HepG2 (cell line): ENCODE results near the gene SEC14L1. TPM values are rescaled to one million over a fixed set of nuclear protein-coding genes. Genes with fewer than 3 reads are reported as not detected.
A peak's percentile ranks its signal among the peaks of the same experiment; 100 is the strongest.

ENCODE experiments used
- AKAP8 ChIP-seq: sonication (generic); formaldehyde crosslinking; IDR thresholded peaks from 2 replicates; pipeline ENCODE4 v1.5.1; 2020; ENCODE audit warnings: mild to moderate bottlenecking, missing genetic modification reagents
- ARID3A ChIP-seq: IDR thresholded peaks from 2 replicates; pipeline ENCODE4 v1.6.1; 2012; ENCODE audit warnings: low read depth, low read length, improper control_type of control experiment
- CCAR2 ChIP-seq: fragments of 200-400 bp; formaldehyde crosslinking; optimal IDR thresholded peaks from 2 replicates; pipeline ENCODE3; 2018; ENCODE audit warnings: low read depth, mild to moderate bottlenecking, low read length, moderate library complexity
- CENPX ChIP-seq: sonication (generic); formaldehyde crosslinking; IDR thresholded peaks from 2 replicates; pipeline ENCODE4 v1.9.0; 2021; ENCODE audit warnings: mild to moderate bottlenecking, missing genetic modification reagents, moderate library complexity
- HOXA5 ChIP-seq: sonication (generic); formaldehyde crosslinking; IDR thresholded peaks from 2 replicates; pipeline ENCODE4 v1.4.0; 2020; ENCODE audit warnings: missing genetic modification reagents
- ISL2 ChIP-seq: sonication (generic); formaldehyde crosslinking; IDR thresholded peaks from 2 replicates; pipeline ENCODE4 v1.5.0; 2020; ENCODE audit warnings: missing genetic modification reagents
- ISX ChIP-seq: sonication (generic); formaldehyde crosslinking; conservative IDR thresholded peaks from 2 replicates; pipeline ENCODE4 v1.5.0; 2020; ENCODE audit warnings: missing genetic modification reagents
- KLF13 ChIP-seq: sonication (generic); formaldehyde crosslinking; IDR thresholded peaks from 2 replicates; pipeline ENCODE4 v1.4.0; 2020; ENCODE audit warnings: mild to moderate bottlenecking, missing genetic modification reagents
- PAF1 ChIP-seq: IDR thresholded peaks from 2 replicates; pipeline ENCODE4 v1.6.1; 2016; ENCODE audit warnings: missing genetic modification reagents, missing compliant biosample characterization
- SRSF4 ChIP-seq: fragments of 200-400 bp; formaldehyde crosslinking; IDR thresholded peaks from one replicate; pipeline ENCODE4 v1.6.1; 2018; ENCODE audit warnings: mild to moderate bottlenecking, low read depth, low read length, moderate library complexity; ENCODE audit not compliant: poor library complexity, severe bottlenecking
- TBL1XR1 ChIP-seq: fragments of 150-350 bp; IDR thresholded peaks from 2 replicates; pipeline ENCODE4 v1.6.1; 2014; ENCODE audit warnings: borderline replicate concordance, low read length; ENCODE audit not compliant: partially characterized antibody
- TOPORS ChIP-seq: sonication (generic); formaldehyde crosslinking; IDR thresholded peaks from 2 replicates; pipeline ENCODE4 v1.8.0; 2023; ENCODE audit warnings: mild to moderate bottlenecking, missing genetic modification reagents
- TRAFD1 ChIP-seq: sonication (generic); formaldehyde crosslinking; IDR thresholded peaks from 2 replicates; pipeline ENCODE4 v1.5.1; 2020; ENCODE audit warnings: missing genetic modification reagents, mild to moderate bottlenecking, borderline replicate concordance
- ZNF251 ChIP-seq: sonication (generic); formaldehyde crosslinking; IDR thresholded peaks from 2 replicates; pipeline ENCODE4 v1.9.0; 2021; ENCODE audit warnings: mild to moderate bottlenecking, missing genetic modification reagents
- ZNF274 ChIP-seq: sonication (generic); formaldehyde crosslinking; IDR thresholded peaks from 2 replicates; pipeline ENCODE4 v1.5.1; 2020; ENCODE audit warnings: mild to moderate bottlenecking, missing genetic modification reagents
- ZNF468 ChIP-seq: sonication (generic); formaldehyde crosslinking; IDR thresholded peaks from 2 replicates; pipeline ENCODE4 v1.8.0; 2022; ENCODE audit warnings: mild to moderate bottlenecking, moderate library complexity, missing genetic modification reagents
- ZNF878 ChIP-seq: sonication (generic); formaldehyde crosslinking; IDR thresholded peaks from 2 replicates; pipeline ENCODE4 v1.8.1; 2023; ENCODE audit warnings: mild to moderate bottlenecking, missing genetic modification reagents, moderate library complexity
- ZUFSP ChIP-seq: sonication (generic); formaldehyde crosslinking; IDR thresholded peaks from 2 replicates; pipeline ENCODE4 v1.9.0; 2021; ENCODE audit warnings: missing genetic modification reagents, mild to moderate bottlenecking, borderline replicate concordance
- polyA plus RNA-seq, 8 experiments: library from polyadenylated mRNA; depleted of rRNA in 3 of 8; stranded (reverse) in 7 of 8; unstranded in 1 of 8; fragments of >200 nt; fragmentation: Illumina TruSeq in 4 of 8; extraction: Trizol in 4 of 8; gene quantifications; 2 replicates each; pipeline versions ENCODE4 v1.2.1 to v1.2.3, GENCODE V29; 2011 to 2016; ENCODE audit warnings: low read depth in 4 of 8, missing spikeins in 1 of 8, mixed read lengths in 1 of 8; ENCODE audit not compliant: insufficient read depth in 1 of 8
- total RNA-seq, 5 experiments: library from RNA; depleted of rRNA; stranded (reverse); fragments of >200 nt; fragmentation: Illumina TruSeq; extraction: Trizol; gene quantifications; 2 replicates each; pipeline ENCODE4 v1.2.3, GENCODE V29; 2016; ENCODE audit warnings: low read depth in 1 of 5
- TF ChIP-seq, protein P1 (sequence below): sonication (generic); formaldehyde crosslinking; IDR thresholded peaks from 2 replicates; pipeline ENCODE4 v1.4.0; 2020; ENCODE audit warnings: low read depth, mild to moderate bottlenecking, missing genetic modification reagents
- TF ChIP-seq, protein P2 (sequence below): IDR thresholded peaks from 2 replicates; pipeline ENCODE4 v1.6.1; 2012; ENCODE audit warnings: low read length, improper control_type of control experiment

Gene SEC14L1
- total and polyA plus RNA-seq, 2 of the 13 experiments (the other 11 are each of a cell fraction or from before 2014, with no cell fraction given), result 26.3 to 43.9 TPM

DNA sequence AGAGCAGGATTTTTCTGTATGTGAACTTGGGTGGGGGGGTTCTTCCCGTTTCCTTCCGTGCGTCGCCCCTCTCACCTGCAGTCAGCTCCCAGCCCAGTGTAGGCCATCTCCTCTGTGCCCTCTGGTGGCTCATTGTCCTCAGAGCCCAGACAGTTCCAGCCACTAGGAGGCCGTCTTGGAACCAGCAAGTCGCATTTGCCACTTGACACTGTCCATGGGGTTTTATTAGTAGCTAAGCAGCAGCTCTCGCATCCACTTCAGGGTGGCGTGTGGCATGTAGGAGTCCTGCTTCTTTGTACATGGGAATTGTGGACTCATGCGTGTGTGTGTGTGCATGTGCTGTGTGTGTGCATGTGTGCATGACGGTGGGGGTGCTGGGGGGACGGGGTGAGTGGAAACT, 74.0 kb downstream of the SEC14L1 start (continued):
- no peak for TF ChIP-seq PAF1 (CRISPR knock-in tag)
- 0 out of 2 replicates have a peak, but pooled peaks have one; percentile 23 for TF ChIP-seq ZNF274 (CRISPR knock-in tag)
- no peak for TF ChIP-seq TBL1XR1
- TF ChIP-seq ARID3A, result no peak
- no peak for TF ChIP-seq ZNF468
- no peak for TF ChIP-seq ISL2
- TF ChIP-seq ISX, result no peak
- no peak for TF ChIP-seq KLF13 (CRISPR knock-in tag)
- TF ChIP-seq TRAFD1, result no peak
- no peak for TF ChIP-seq TOPORS
- no peak for TF ChIP-seq ZNF878 (CRISPR knock-in tag)
- TF ChIP-seq CENPX (CRISPR knock-in tag), result no peak
- TF ChIP-seq ZUFSP (CRISPR knock-in tag), result no peak
- no peak for TF ChIP-seq SRSF4
- no peak for TF ChIP-seq ZNF251 (CRISPR knock-in tag)
- TF ChIP-seq AKAP8 (CRISPR knock-in tag), result no peak
- TF ChIP-seq, protein P1, sequence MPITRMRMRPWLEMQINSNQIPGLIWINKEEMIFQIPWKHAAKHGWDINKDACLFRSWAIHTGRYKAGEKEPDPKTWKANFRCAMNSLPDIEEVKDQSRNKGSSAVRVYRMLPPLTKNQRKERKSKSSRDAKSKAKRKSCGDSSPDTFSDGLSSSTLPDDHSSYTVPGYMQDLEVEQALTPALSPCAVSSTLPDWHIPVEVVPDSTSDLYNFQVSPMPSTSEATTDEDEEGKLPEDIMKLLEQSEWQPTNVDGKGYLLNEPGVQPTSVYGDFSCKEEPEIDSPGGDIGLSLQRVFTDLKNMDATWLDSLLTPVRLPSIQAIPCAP (CRISPR knock-in tag), result no peak
- no peak for TF ChIP-seq CCAR2
- TF ChIP-seq, protein P2, sequence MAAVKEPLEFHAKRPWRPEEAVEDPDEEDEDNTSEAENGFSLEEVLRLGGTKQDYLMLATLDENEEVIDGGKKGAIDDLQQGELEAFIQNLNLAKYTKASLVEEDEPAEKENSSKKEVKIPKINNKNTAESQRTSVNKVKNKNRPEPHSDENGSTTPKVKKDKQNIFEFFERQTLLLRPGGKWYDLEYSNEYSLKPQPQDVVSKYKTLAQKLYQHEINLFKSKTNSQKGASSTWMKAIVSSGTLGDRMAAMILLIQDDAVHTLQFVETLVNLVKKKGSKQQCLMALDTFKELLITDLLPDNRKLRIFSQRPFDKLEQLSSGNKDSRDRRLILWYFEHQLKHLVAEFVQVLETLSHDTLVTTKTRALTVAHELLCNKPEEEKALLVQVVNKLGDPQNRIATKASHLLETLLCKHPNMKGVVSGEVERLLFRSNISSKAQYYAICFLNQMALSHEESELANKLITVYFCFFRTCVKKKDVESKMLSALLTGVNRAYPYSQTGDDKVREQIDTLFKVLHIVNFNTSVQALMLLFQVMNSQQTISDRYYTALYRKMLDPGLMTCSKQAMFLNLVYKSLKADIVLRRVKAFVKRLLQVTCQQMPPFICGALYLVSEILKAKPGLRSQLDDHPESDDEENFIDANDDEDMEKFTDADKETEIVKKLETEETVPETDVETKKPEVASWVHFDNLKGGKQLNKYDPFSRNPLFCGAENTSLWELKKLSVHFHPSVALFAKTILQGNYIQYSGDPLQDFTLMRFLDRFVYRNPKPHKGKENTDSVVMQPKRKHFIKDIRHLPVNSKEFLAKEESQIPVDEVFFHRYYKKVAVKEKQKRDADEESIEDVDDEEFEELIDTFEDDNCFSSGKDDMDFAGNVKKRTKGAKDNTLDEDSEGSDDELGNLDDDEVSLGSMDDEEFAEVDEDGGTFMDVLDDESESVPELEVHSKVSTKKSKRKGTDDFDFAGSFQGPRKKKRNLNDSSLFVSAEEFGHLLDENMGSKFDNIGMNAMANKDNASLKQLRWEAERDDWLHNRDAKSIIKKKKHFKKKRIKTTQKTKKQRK, result no peak
- TF ChIP-seq HOXA5 (CRISPR knock-in tag), result no peak
